IMR-90 (cell line): ENCODE data around the gene SLC22A31. TPM values are rescaled to one million over a fixed set of nuclear protein-coding genes. Genes with fewer than 3 reads are reported as not detected.

ENCODE experiments used
- ATAC-seq: fragments of 200-7000 bp; cut with Tn5 transposase; 2 replicates; pipeline ENCODE4 v1.9.1; 2020; ENCODE audit warnings: low read depth, mild to moderate bottlenecking, moderate library complexity
- BruUV-seq: library from RNA; stranded (reverse); fragments of 400-500 nt; replicated peaks from 2 replicates; lab custom pipeline; 2021; lab: Mats Ljungman, UMichigan
- CTCF ChIA-PET: fragments of 300-600 bp; formaldehyde crosslinking; extraction: SDS; loops from one replicate; lab custom pipeline; 2021; ENCODE audit warnings: antibody characterized with exemption; lab: Yijun Ruan, JAX
- POLR2A ChIA-PET: fragments of 300-600 bp; sonication (Branson Sonifier 250); formaldehyde crosslinking; loops from one replicate; lab custom pipeline; 2022; ENCODE audit warnings: antibody characterized with exemption; ENCODE audit not compliant: unreplicated experiment; lab: Charles Lee
- DNase-seq: peaks from one replicate; pipeline ENCODE4 v3.0.0; 2013
- H2AFZ ChIP-seq: replicated peaks from 2 replicates; pipeline ENCODE3; 2013; ENCODE audit warnings: low read length, mild to moderate bottlenecking; ENCODE audit not compliant: poor library complexity
- H2AK5ac ChIP-seq: 2 replicates; pipeline ENCODE4 v1.6.1; 2013; ENCODE audit warnings: low read depth, low read length, inconsistent platforms
- H2AK9ac ChIP-seq: replicated peaks from 2 replicates; pipeline ENCODE3; 2013; ENCODE audit warnings: mild to moderate bottlenecking, low read depth, low read length, moderate library complexity; ENCODE audit not compliant: poor library complexity
- H2BK120ac ChIP-seq: 2 replicates; pipeline ENCODE4 v1.6.1; 2013; ENCODE audit warnings: low read depth, low read length, inconsistent platforms
- H2BK15ac ChIP-seq: 3 replicates; pipeline ENCODE4 v1.6.1; 2013; ENCODE audit warnings: low read depth, low read length, inconsistent platforms
- H2BK20ac ChIP-seq: 2 replicates; pipeline ENCODE4 v1.6.1; 2013; ENCODE audit warnings: low read depth, mild to moderate bottlenecking, inconsistent platforms, low read length, moderate library complexity
- H2BK5ac ChIP-seq: 2 replicates; pipeline ENCODE4 v1.6.1; 2013; ENCODE audit warnings: mild to moderate bottlenecking, low read depth, low read length, inconsistent platforms; ENCODE audit not compliant: poor library complexity, severe bottlenecking
- H3K14ac ChIP-seq: replicated peaks from 2 replicates; pipeline ENCODE4 v1.6.1; 2013; ENCODE audit warnings: low read depth, low read length, inconsistent platforms
- H3K18ac ChIP-seq: 2 replicates; pipeline ENCODE4 v1.6.1; 2013; ENCODE audit warnings: low read depth, low read length, control low read depth
- H3K23ac ChIP-seq: 2 replicates; pipeline ENCODE4 v1.6.1; 2013; ENCODE audit warnings: low read depth, low read length, inconsistent platforms
- H3K27ac ChIP-seq: 2 replicates; pipeline ENCODE4 v1.5.1; 2013; ENCODE audit warnings: mild to moderate bottlenecking, control low read depth, low read length; ENCODE audit not compliant: insufficient read depth
- H3K27me3 ChIP-seq: 2 replicates; pipeline ENCODE4 v1.6.1; 2013; ENCODE audit warnings: low read length; ENCODE audit not compliant: control insufficient read depth, insufficient read depth
- H3K36me3 ChIP-seq: 2 replicates; pipeline ENCODE4 v1.6.1; 2013; ENCODE audit warnings: low read length, mixed read lengths; ENCODE audit not compliant: control insufficient read depth, insufficient read depth
- H3K4ac ChIP-seq: 2 replicates; pipeline ENCODE4 v1.6.1; 2013; ENCODE audit warnings: low read depth, low read length, inconsistent platforms
- H3K4me1 ChIP-seq: 2 replicates; pipeline ENCODE4 v1.6.1; 2013; ENCODE audit warnings: low read length, mixed read lengths; ENCODE audit not compliant: control insufficient read depth, insufficient read depth
- H3K4me2 ChIP-seq: 2 replicates; pipeline ENCODE4 v1.6.1; 2013; ENCODE audit warnings: low read depth, mild to moderate bottlenecking, control low read depth, low read length, moderate library complexity
- H3K4me3 ChIP-seq: 2 replicates; pipeline ENCODE4 v1.5.1; 2013; ENCODE audit warnings: low read depth, mild to moderate bottlenecking, control low read depth, low read length, moderate library complexity; ENCODE audit not compliant: insufficient read depth
- H3K56ac ChIP-seq: 2 replicates; pipeline ENCODE4 v1.6.1; 2013; ENCODE audit warnings: low read length, inconsistent platforms; ENCODE audit not compliant: insufficient read depth; ENCODE audit errors: extremely low read depth
- H3K79me1 ChIP-seq, 2 experiments: 2 replicates each; pipeline ENCODE4 v1.6.1; 2013; ENCODE audit warnings: low read length in 2 of 2, inconsistent platforms in 1 of 2, low read depth in 1 of 2
- H3K9ac ChIP-seq: 2 replicates; pipeline ENCODE4 v1.6.1; 2013; ENCODE audit warnings: low read depth, low read length, control low read depth
- H3K9me1 ChIP-seq: 2 replicates; pipeline ENCODE4 v1.6.1; 2013; ENCODE audit warnings: low read length, inconsistent platforms; ENCODE audit not compliant: insufficient read depth
- H3K9me3 ChIP-seq: 2 replicates; pipeline ENCODE4 v1.6.1; 2013; ENCODE audit warnings: low read length; ENCODE audit not compliant: control insufficient read depth, insufficient read depth
- H4K20me1 ChIP-seq: 2 replicates; pipeline ENCODE4 v1.6.1; 2013; ENCODE audit warnings: low read length, inconsistent platforms; ENCODE audit not compliant: insufficient read depth
- H4K5ac ChIP-seq: 2 replicates; pipeline ENCODE4 v1.6.1; 2013; ENCODE audit warnings: mild to moderate bottlenecking, low read depth, low read length, control low read depth
- H4K8ac ChIP-seq, 2 experiments: 2 replicates each; pipeline ENCODE4 v1.6.1; 2013; ENCODE audit warnings: low read depth in 2 of 2, low read length in 2 of 2, control low read depth in 1 of 2, inconsistent platforms in 1 of 2
- H4K91ac ChIP-seq: 2 replicates; pipeline ENCODE4 v1.6.1; 2013; ENCODE audit warnings: low read depth, low read length, inconsistent platforms; ENCODE audit not compliant: insufficient read depth
- BHLHE40 ChIP-seq: fragments of 150-350 bp; IDR thresholded peaks from 2 replicates; pipeline ENCODE4 v1.6.1; 2016; ENCODE audit warnings: mild to moderate bottlenecking, low read depth, low read length
- CEBPB ChIP-seq: IDR thresholded peaks from 2 replicates; pipeline ENCODE4 v1.6.1; 2012; ENCODE audit warnings: low read depth, low read length, improper control_type of control experiment
- CHD1 ChIP-seq: IDR thresholded peaks from 2 replicates; pipeline ENCODE4 v1.6.1; 2012; ENCODE audit warnings: low read depth, low read length, improper control_type of control experiment
- CTCF ChIP-seq: conservative IDR thresholded peaks from 2 replicates; pipeline ENCODE4 v1.5.1; 2012; ENCODE audit warnings: mild to moderate bottlenecking, low read depth, low read length, improper control_type of control experiment
- FOS ChIP-seq: fragments of 150-350 bp; IDR thresholded peaks from 2 replicates; pipeline ENCODE4 v1.6.1; 2016; ENCODE audit warnings: low read depth, low read length
- MAFK ChIP-seq: IDR thresholded peaks from 2 replicates; pipeline ENCODE4 v1.6.1; 2012; ENCODE audit warnings: low read depth, low read length, improper control_type of control experiment
- MAZ ChIP-seq: IDR thresholded peaks from 2 replicates; pipeline ENCODE4 v1.6.1; 2012; ENCODE audit warnings: low read depth, mild to moderate bottlenecking, low read length, improper control_type of control experiment, moderate library complexity, borderline replicate concordance
- MXI1 ChIP-seq: IDR thresholded peaks from 2 replicates; pipeline ENCODE4 v1.6.1; 2012; ENCODE audit warnings: low read depth, mild to moderate bottlenecking, low read length, moderate library complexity, borderline replicate concordance
- NFE2L2 ChIP-seq: fragments of 150-350 bp; IDR thresholded peaks from 2 replicates; pipeline ENCODE4 v1.6.1; 2016; ENCODE audit warnings: low read depth, mild to moderate bottlenecking, low read length
- POLR2A ChIP-seq: IDR thresholded peaks from 2 replicates; pipeline ENCODE4 v1.6.1; 2012; ENCODE audit warnings: mild to moderate bottlenecking, low read depth, low read length
- RAD21 ChIP-seq: IDR thresholded peaks from 2 replicates; pipeline ENCODE4 v1.6.1; 2012; ENCODE audit warnings: low read length, improper control_type of control experiment
- RCOR1 ChIP-seq: IDR thresholded peaks from 2 replicates; pipeline ENCODE4 v1.6.1; 2012; ENCODE audit warnings: mild to moderate bottlenecking, low read length, improper control_type of control experiment; ENCODE audit not compliant: insufficient replicate concordance
- RFX5 ChIP-seq: IDR thresholded peaks from 2 replicates; pipeline ENCODE4 v1.8.0; 2012; ENCODE audit warnings: low read depth, mild to moderate bottlenecking, low read length, moderate library complexity
- SMC3 ChIP-seq: fragments of 150-350 bp; IDR thresholded peaks from 2 replicates; pipeline ENCODE4 v1.6.1; 2016; ENCODE audit warnings: low read depth, mild to moderate bottlenecking, antibody characterized with exemption, low read length, moderate library complexity
- USF2 ChIP-seq: fragments of 150-350 bp; IDR thresholded peaks from 2 replicates; pipeline ENCODE4 v1.6.1; 2017; ENCODE audit warnings: mild to moderate bottlenecking, antibody characterized with exemption, low read length, low read depth
- WGBS, 2 experiments: methylation state at CpG; one replicate each; pipeline versions ENCODE4 v1.1.5 to v1.1.7; 2013; ENCODE audit warnings: missing lambda C conversion rate in 2 of 2; ENCODE audit not compliant: insufficient read length in 1 of 2; ENCODE audit errors: extremely low coverage in 2 of 2; 5-methylcytosine and 5-hydroxymethylcytosine counted together
- dilution Hi-C: fragments of 300-500 bp; cut with HindIII; formaldehyde crosslinking; loops from one replicate; pipeline ENCODE4 v1.14.3; 2018; ENCODE audit warnings: low sequenced_read_pairs; ENCODE audit not compliant: unreplicated experiment
- in situ Hi-C: fragments of 300-500 bp; cut with MboI; formaldehyde crosslinking; loops from 3 replicates; pipeline ENCODE4 v1.14.3; 2019; ENCODE audit warnings: low sequenced_read_pairs, inconsistent platforms, mixed read lengths
- intact Hi-C: fragments of 100-400 bp; cut with micrococcal nuclease; formaldehyde crosslinking; loops from 2 replicates; pipeline ENCODE4 v1.10.0; 2022
- polyA plus RNA-seq, 3 experiments: library from polyadenylated mRNA; depleted of rRNA; stranded (reverse); fragments of >200 nt; gene quantifications; 2 replicates each; pipeline ENCODE4 v1.2.3, GENCODE V29; 2012; ENCODE audit warnings: low replicate concordance in 1 of 3
- total RNA-seq: library from RNA; depleted of rRNA; stranded (reverse); fragments of >200 nt; gene quantifications from 2 replicates; pipeline ENCODE4 v1.2.3, GENCODE V29; 2012
- TF ChIP-seq, protein P1 (sequence below): fragments of 150-350 bp; IDR thresholded peaks from 2 replicates; pipeline ENCODE4 v1.6.1; 2016; ENCODE audit warnings: low read depth, mild to moderate bottlenecking, low read length, moderate library complexity, borderline replicate concordance

SLC22A31 gene
- total and polyA plus RNA-seq, 2 of the 4 experiments (the other 2 are of a cell fraction) = 0.18 to 5.5 TPM

DNA sequence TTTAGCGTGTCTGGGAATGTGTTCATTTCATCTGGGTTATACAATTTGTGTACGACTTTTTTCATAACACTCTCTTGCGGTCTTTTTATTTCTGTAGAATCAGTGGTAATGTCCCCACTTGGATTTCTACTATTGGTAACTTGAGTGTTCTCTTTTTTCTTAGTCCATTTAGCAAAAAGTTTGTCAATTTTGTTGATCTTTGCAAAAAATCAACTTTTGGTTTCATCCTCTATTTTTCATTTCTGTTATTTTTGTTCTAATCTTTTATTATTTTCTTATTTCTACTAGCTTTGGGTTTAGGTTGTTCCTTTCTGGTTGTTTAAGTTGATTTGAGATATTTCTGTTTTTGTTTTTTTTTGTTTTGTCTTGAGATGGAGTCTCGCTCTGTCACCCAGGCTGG, 7.7 kb upstream of the SLC22A31 start:
- H2BK20ac ChIP-seq = no peak overlapping the region
- CTCF ChIA-PET = no interaction called here
- H3K27me3 ChIP-seq = peaks cover 6% of the 10 kb centered on the region
- DNase-seq = no peak
- no CpG with 5 or more reads among the region's 4 CpGs for WGBS, 2 experiments
- no peak overlapping the region for H3K18ac ChIP-seq
- no peak overlapping the region for H3K23ac ChIP-seq
- no peaks in the 10 kb centered on the region for H3K9me1 ChIP-seq
- H3K9ac ChIP-seq = no peak overlapping the region
- no peak overlapping the region for H3K27ac ChIP-seq
- no peak overlapping the region for H2AFZ ChIP-seq
- no peak overlapping the region for H4K8ac ChIP-seq
- H4K20me1 ChIP-seq = no peaks in the 10 kb centered on the region; the same call in 1 of the 2 replicates
- peaks cover 2% of the 10 kb centered on the region for H3K9me3 ChIP-seq
- no peak overlapping the region for H4K5ac ChIP-seq
- H2AK9ac ChIP-seq = no peak overlapping the region
- POLR2A ChIA-PET = no interaction called here
- H4K91ac ChIP-seq = no peak overlapping the region
- H3K79me1 ChIP-seq = no peaks in the 10 kb centered on the region
- no peaks in the 10 kb centered on the region for H3K36me3 ChIP-seq
- no peak overlapping the region for H3K56ac ChIP-seq
- no peak overlapping the region for H3K4ac ChIP-seq
- dilution Hi-C loops (no loop called here), in situ Hi-C loops (no loop called here), intact Hi-C loops (no loop called here)
- TF ChIP-seq BHLHE40 (no peak), USF2 (no peak), CHD1 (no peak), CTCF (no peak), POLR2A (no peak), FOS (no peak), RCOR1 (no peak), SMC3 (no peak), RFX5 (no peak), MXI1 (no peak), RAD21 (no peak), CEBPB (no peak), MAFK (no peak), MAZ (no peak), NFE2L2 (no peak)
- TF ChIP-seq, protein P1, sequence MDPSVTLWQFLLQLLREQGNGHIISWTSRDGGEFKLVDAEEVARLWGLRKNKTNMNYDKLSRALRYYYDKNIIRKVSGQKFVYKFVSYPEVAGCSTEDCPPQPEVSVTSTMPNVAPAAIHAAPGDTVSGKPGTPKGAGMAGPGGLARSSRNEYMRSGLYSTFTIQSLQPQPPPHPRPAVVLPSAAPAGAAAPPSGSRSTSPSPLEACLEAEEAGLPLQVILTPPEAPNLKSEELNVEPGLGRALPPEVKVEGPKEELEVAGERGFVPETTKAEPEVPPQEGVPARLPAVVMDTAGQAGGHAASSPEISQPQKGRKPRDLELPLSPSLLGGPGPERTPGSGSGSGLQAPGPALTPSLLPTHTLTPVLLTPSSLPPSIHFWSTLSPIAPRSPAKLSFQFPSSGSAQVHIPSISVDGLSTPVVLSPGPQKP = no peak
- H3K4me1 ChIP-seq = no peaks in the 10 kb centered on the region
- no peak overlapping the region for H3K4me2 ChIP-seq
- H3K14ac ChIP-seq = no peak overlapping the region
- BruUV-seq = no TSS peak
- no peak overlapping the region for H2BK15ac ChIP-seq
- H2BK5ac ChIP-seq = no peak overlapping the region
- ATAC-seq = no peak
- no peak overlapping the region for H2BK120ac ChIP-seq
- no peak overlapping the region for H2AK5ac ChIP-seq
- no peak overlapping the region for H3K4me3 ChIP-seq
